ENCODE results near the gene CLOCK.
"Not testable (repeated sequence)": the region's sequence is repeated elsewhere in the genome, so short reads cannot be mapped to it uniquely, and the experiment has no call there.

CLOCK gene

GRCh38 chr4:55546756-55547465 lies at the start of gene CLOCK:
Gene CLOCK, minus strand, starts transcription at chr4:55546909. Its CDS starts 64,124 bp downstream, at chr4:55482785.
- DNase-seq (ENCODE audit: low spot score), result peak; percentile 90

- DNase-seq (ENCODE audit: low spot score), result no peak
These were observed 45.3 kb upstream of the CLOCK start, which contains the start of gene PDCL2 for GRCh38 chr4:55592014-55592413. Gene PDCL2, minus strand, starts transcription at chr4:55592245. Its CDS starts 136 bp downstream, at chr4:55592109.

- no peak for DNase-seq (ENCODE audit: low spot score)
These were observed 41.5 kb upstream of the CLOCK start for GRCh38 chr4:55588160-55588559.

GRCh38 chr4:55582773-55583172 lies 36.1 kb upstream of the CLOCK start:
- DNase-seq (ENCODE audit: low spot score), result not testable (repeated sequence)

- DNase-seq (ENCODE audit: low spot score), result no peak
These were observed 31.8 kb upstream of the CLOCK start for GRCh38 chr4:55578341-55579010.

GRCh38 chr4:55575513-55575912 lies 28.8 kb upstream of the CLOCK start:
- no peak for DNase-seq (ENCODE audit: low spot score)

GRCh38 chr4:55574252-55574651 lies 27.5 kb upstream of the CLOCK start:
- no peak for DNase-seq (ENCODE audit: low spot score)

- no peak for DNase-seq (ENCODE audit: low spot score)
These were observed 25.1 kb upstream of the CLOCK start for GRCh38 chr4:55571806-55572205.

- DNase-seq (ENCODE audit: low spot score), result no peak
These were observed 22.3 kb upstream of the CLOCK start for GRCh38 chr4:55568905-55569504.

GRCh38 chr4:55561889-55562288 lies 15.2 kb upstream of the CLOCK start:
- no peak for DNase-seq (ENCODE audit: low spot score)

- DNase-seq (ENCODE audit: low spot score), result no peak
These were observed 13.4 kb upstream of the CLOCK start for GRCh38 chr4:55560096-55560495.

GRCh38 chr4:55554453-55555030 lies 7.8 kb upstream of the CLOCK start:
- DNase-seq (ENCODE audit: low spot score), result peak; percentile 36

GRCh38 chr4:55553441-55554201 lies 6.9 kb upstream of the CLOCK start:
- peak; percentile 52 for DNase-seq (ENCODE audit: low spot score)

- DNase-seq (ENCODE audit: low spot score), result not testable (repeated sequence)
These were observed 5.3 kb upstream of the CLOCK start for GRCh38 chr4:55551964-55552363.

GRCh38 chr4:55549888-55550287 lies 3.2 kb upstream of the CLOCK start:
- peak; percentile 36 for DNase-seq (ENCODE audit: low spot score)

- DNase-seq (ENCODE audit: low spot score), result no peak
These were observed 1.2 kb upstream of the CLOCK start for GRCh38 chr4:55547918-55548317.

GRCh38 chr4:55547466-55547770 lies 709 bp upstream of the CLOCK start:
- no peak for DNase-seq (ENCODE audit: low spot score)

GRCh38 chr4:55546506-55546755 lies 278 bp downstream of the CLOCK start:
- peak; percentile 89 for DNase-seq (ENCODE audit: low spot score)

- DNase-seq (ENCODE audit: low spot score), result peak; percentile 75
These were observed 836 bp downstream of the CLOCK start for GRCh38 chr4:55545641-55546505.

- DNase-seq (ENCODE audit: low spot score), result no peak
These were observed 1.6 kb downstream of the CLOCK start for GRCh38 chr4:55545151-55545550.

- no peak for DNase-seq (ENCODE audit: low spot score)
These were observed 2.9 kb downstream of the CLOCK start for GRCh38 chr4:55543858-55544257.

- no peak for DNase-seq (ENCODE audit: low spot score)
These were observed 6.4 kb downstream of the CLOCK start for GRCh38 chr4:55540271-55540670.

Data from AG08396 (cell line).